IMR-90 (cell line): Measurements from ENCODE around the gene PRDM2. TPM values are rescaled to one million over a fixed set of nuclear protein-coding genes. Genes with fewer than 3 reads are reported as not detected.

Source experiments
- microRNA-seq, 2 experiments: library from miRNA; stranded (forward) in 1 of 2; unstranded in 1 of 2; fragments of 10-50 nt in 1 of 2; fragments of <30 nt in 1 of 2; gene quantifications in 1 of 2; microRNA quantifications in 1 of 2; one replicate each; pipeline versions ENCODE3 to v1.1.0; 2013 to 2020; ENCODE audit not compliant: insufficient read depth in 1 of 2, insufficient read length in 1 of 2, unreplicated experiment in 1 of 2
- polyA plus RNA-seq, 3 experiments: library from polyadenylated mRNA; depleted of rRNA; stranded (reverse); fragments of >200 nt; gene quantifications; 2 replicates each; pipeline ENCODE4 v1.2.3, GENCODE V29; 2012; ENCODE audit warnings: low replicate concordance in 1 of 3
- small RNA-seq, 5 experiments: library from RNA; depleted of rRNA; stranded (forward); fragments of <200 nt; gene quantifications; one replicate each; pipeline ENCODE3, GENCODE V24; 2012
- total RNA-seq: library from RNA; depleted of rRNA; stranded (reverse); fragments of >200 nt; gene quantifications from 2 replicates; pipeline ENCODE4 v1.2.3, GENCODE V29; 2012; rRNA removed

The PRDM2 gene
- total and polyA plus RNA-seq, 2 of the 4 experiments (the other 2 are of a cell fraction): 3.4 to 8.9 TPM

Small RNAs within 50 kb of the gene (microRNA-seq; reads per million reads assigned to microRNA genes)
- gene RF00564 (ENCODE audit: insufficient read depth, insufficient read length): not detected

Small RNAs within 50 kb of the gene (small RNA-seq; reads per million reads assigned to genes)
- gene RF00564: 0 reads per million in 5 experiments

Other genes with a start within 250 kb of the PRDM2 start
- gene LRRC38, start 186.2 kb upstream of the PRDM2 start, total RNA-seq: not detected in 2 replicates
- not detected in 2 replicates for gene LRRC38, start 186.2 kb upstream of the PRDM2 start, polyA plus RNA-seq (2012; rRNA removed)
- not detected in 2 replicates for gene PDPN, start 116.4 kb upstream of the PRDM2 start, total RNA-seq
- 0.16 and 0.31 TPM in 2 replicates for gene PDPN, start 116.4 kb upstream of the PRDM2 start, polyA plus RNA-seq (2012; rRNA removed)